GM19372 (cell line): ENCODE data around the gene KRTAP13-1.

Experiments used
- ATAC-seq: cut with Tn5 transposase; IDR thresholded peaks from one replicate; pipeline ENCODE4 v1.9.1; 2021; ENCODE audit warnings: mild to moderate bottlenecking, low read depth, moderate library complexity; ENCODE audit not compliant: unreplicated experiment

The KRTAP13-1 gene, protein sequence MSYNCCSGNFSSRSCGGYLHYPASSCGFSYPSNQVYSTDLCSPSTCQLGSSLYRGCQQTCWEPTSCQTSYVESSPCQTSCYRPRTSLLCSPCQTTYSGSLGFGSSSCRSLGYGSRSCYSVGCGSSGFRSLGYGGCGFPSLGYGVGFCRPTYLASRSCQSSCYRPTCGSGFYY

GRCh38 chr21:30395731-30396130, at the start of gene KRTAP13-1:
Gene KRTAP13-1 (plus strand): TSS chr21:30396031. CDS start chr21:30396087, 56 bp downstream.
- no peak for ATAC-seq

GRCh38 chr21:30348506-30348905, 47.3 kb upstream of the KRTAP13-1 start, which contains the start of gene KRTAP23-1:
Gene KRTAP23-1 (minus strand): TSS chr21:30348606. CDS start chr21:30348606, 0 bp downstream.
- ATAC-seq, result no peak

DNA sequence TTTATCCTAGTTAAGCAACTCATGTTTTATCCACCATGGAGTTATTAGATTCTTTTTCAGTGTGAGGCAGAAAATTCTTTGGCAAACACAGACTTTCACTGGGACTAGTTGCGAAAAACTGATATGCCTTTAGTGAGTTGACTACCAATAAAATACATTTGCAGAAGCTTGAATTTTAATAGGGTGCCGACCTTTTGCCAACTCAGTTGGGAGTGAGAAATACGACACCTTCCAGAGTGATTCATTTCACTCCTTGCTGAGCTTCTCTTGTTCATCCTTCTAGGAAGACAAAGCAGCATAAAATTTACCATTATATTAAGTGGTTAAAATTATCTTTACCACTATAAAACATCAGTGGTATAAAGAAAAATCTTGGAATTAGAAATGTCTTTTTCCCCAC, 46.3 kb upstream of the KRTAP13-1 start:
- no peak for ATAC-seq

DNA sequence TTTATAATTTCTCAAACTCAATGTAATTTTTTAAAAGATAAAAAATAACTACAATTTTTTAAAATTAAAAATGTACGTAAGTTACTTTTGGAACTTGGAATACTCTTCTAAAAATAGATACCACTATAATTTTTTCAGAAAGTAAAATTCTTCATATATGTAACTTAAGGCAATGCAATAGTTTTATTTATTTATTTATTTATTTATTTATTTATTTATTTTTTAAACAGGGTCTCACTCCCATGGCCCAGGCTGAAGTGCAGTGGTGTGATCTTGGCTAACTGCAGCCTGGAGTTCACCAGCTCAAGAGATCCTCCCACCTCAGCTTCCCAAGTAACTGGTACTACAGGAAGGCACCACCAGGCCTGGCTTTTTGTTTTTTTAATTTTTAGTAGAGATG, 44.3 kb upstream of the KRTAP13-1 start:
- ATAC-seq, result no peak

DNA sequence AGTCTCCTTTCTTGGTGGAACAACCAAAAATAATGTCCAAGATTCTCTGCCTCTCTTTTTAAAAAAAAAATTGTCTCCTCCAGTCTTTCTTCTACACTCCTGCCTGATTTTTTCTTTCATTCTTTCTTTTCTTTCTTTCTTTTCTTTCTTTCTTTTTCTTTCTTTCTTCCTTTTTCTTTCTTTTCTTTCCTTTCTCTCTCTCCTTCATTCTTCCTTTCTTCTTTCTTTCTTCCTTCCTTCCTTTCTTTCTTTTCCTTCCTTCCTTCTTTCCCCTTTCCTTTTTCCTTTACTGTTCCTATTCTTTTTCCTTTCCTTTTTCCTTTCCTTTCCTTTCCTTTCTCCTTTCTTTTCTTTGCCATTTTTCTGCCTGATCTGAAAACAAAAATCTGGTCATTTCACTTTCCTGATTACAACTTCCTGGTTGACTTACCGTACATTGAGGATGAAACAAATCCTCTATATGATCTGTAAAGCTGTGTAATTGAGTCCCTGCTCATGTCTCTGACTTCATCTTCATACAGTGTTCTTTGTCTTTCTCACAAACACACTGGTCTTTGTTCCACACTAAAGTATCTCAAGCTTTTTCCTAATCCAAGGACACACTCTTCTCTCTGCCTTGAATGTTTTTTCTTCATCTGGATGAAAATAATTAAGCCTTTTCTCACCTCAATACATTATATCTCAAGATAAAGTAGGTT, 41.4 kb upstream of the KRTAP13-1 start:
- no peak for ATAC-seq

DNA sequence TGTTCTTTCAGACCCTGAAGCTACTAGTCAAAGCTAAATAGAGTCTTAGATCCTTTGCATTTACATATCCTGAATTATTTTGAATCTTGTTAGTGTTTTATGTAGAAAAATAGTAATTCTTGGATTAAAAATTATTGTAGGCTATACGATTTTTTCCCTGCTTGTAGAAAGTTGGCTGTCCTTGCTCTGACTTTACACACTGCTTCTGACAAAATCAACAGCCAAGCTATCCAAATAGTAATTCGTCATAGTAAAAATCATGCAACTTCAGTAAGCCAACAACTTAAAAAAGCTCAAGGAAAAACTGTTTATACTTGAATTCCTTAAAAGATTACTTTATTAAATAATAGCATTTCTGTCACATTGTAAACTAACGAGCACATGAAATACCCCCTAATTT, 39.9 kb upstream of the KRTAP13-1 start:
- no peak for ATAC-seq

DNA sequence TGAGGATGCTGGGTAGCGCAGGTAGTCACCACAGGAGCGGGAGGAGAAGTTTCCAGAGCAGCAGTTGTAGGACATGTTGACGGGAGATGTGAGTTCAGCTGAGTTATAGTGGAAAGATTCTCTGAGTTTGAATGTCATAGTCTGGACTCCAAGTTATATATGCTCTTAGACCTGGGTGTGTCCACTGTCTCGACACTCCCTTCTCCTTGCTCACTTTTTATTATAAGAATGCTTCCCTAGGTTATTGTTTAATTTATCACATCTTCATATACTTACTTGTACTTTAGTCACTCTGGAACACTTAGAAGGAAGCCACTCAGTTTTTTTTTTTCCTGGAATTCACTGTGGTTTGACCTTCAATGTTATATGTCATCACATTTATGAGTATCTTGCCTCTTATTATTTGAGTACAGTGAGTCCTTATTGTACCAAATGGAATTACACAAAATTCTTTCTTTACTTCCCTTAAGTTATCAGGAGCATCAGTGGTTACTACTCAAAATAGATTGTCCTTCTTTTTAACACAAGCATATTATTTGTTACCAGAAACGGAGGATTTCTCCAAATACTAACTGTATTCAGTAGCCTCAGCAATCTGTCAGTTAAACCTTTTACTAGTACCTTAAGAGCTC, 23.6 kb upstream of the KRTAP13-1 start, which contains the start of gene KRTAP13-2:
KRTAP13-2 (minus strand) TSS at position 133 of the 632 bp plus-strand sequence; CDS start at position 75, 58 bp downstream.
- ATAC-seq, result no peak

GRCh38 chr21:30382201-30382600, 13.6 kb upstream of the KRTAP13-1 start:
- ATAC-seq, result no peak

DNA sequence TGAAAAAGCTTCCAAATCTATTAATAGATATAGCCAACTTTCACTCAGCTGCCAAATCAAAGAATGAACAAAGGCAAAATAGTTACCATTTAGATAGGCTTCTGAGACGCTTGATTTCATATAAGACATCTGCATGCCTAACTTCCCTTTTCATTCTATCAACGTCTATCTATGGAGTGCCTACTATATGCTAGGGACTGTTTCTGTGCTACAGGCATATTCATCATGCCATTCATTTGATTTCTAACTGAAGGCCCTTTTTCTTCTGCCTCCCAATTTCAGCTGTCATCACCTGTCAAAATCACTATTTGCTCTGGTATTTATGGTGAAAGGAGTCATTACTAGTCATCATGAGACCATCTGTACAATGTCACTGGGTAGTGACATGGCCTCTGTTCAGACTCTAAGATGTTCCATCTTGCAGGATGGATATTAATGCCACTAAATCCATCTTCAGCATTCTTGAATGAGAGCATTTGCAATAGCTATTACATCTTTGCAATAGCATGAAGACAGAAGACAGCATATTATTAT, 4.3 kb upstream of the KRTAP13-1 start:
- no peak for ATAC-seq

DNA sequence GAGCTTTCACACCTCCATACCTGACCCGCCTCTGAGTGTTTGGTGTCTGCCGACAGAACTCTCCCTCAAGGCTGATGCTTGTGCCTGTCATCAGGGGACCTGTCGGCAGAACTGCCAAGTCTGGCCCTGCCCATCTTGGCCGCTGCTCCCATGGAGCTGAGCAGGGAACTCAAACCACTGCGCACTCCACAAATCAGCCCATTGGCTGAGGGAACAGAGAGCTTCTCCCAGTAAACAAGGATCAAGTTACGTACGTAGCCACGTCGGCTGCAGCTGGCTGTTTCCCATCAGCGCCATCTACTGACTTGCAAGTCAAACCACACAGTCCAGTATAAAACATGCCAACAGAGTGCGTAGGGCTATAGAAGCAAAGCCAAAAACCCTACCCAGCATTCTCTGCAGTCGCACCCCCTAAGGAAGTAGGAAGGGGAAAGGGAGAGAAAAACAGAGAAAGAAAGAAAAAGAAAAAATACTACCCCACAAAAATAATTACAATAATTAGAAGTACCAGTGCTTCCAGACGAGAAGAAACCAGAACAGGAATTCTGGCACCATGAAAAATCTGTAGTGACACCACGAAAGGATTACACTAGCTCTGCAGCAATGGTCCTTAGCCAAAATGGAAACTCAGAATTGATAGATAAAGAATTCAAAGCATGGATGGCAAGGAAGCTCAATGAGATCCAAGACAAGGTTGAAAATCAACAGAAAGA, 13.1 kb downstream of the KRTAP13-1 start:
- no peak for ATAC-seq

GRCh38 chr21:30415993-30416392, 20.2 kb downstream of the KRTAP13-1 start:
- no peak for ATAC-seq

DNA sequence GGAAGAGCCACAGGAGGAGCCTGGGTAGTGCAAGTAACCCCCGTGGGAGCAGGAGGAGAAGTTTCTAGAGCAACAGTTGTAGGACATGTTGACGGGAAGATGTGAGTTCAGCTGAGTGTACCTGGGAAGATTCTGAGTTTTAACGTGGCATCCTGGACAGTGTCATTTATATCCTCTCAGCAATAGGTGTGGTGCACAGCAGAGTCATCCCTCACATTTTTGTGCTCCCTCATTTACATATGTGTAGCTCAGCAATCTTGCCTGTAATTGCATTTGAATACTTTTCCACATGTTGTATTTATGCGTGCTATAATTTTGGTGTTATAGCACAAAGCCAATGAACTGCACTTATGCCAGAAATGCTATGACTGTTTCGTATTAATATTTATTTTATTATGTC, 30.0 kb downstream of the KRTAP13-1 start, which contains the start of gene KRTAP13-3:
KRTAP13-3 (minus strand) TSS at position 101 of the 400 bp plus-strand sequence; CDS start at position 87, 14 bp downstream.
- ATAC-seq, result no peak

GRCh38 chr21:30426731-30427130, 30.9 kb downstream of the KRTAP13-1 start:
- ATAC-seq, result no peak

DNA sequence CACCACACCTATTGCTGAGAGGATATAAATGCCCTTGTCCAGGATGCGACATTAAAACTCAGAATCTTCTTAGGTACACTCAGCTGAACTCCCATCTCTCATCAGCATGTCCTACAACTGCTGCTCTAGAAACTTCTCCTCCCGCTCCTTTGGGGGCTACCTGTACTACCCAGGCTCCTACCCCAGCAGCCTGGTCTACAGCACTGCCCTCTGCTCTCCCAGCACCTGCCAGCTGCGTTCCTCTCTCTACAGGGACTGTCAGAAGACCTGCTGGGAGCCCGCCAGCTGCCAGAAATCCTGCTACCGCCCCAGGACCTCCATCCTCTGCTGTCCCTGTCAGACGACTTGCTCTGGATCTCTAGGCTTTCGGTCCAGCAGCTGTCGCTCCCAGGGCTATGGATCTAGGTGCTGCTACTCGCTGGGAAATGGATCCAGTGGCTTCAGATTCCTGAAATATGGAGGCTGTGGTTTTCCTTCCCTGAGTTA, 34.4 kb downstream of the KRTAP13-1 start, which contains the start of gene KRTAP13-4:
KRTAP13-4 (plus strand) TSS at position 51 of the 486 bp plus-strand sequence; CDS start at position 107, 56 bp downstream.
- no peak for ATAC-seq

DNA sequence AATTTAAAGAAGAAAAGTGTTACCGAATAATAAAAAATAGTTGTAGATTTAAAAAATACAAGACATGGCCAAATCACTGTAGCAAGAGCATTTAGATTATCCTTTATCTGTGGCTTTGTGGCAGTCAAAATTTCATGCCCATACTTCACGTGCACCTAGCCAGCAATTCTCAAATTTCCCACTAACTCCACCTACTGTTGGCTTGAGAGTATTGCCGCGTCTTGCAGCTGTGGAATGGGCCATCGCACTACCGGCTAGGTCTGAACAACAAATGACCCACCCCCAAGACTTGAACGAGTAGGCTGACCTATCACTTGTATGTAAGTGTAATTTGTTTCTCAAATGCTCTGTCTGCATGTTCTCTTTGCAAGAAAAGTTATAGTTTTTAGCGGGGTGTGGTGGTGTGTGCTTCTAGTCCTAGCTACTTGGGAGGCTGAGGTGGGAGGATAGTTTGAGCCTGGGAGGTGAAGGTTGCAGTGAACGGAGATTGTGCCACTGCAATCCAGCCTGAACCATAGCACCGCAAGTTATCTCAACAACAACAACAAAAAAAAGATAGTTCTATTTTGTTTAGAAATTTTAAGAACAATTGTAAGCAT, 38.3 kb downstream of the KRTAP13-1 start:
- ATAC-seq, result no peak

- ATAC-seq, result no peak
These were observed 41.3 kb downstream of the KRTAP13-1 start for GRCh38 chr21:30437010-30437565.

DNA sequence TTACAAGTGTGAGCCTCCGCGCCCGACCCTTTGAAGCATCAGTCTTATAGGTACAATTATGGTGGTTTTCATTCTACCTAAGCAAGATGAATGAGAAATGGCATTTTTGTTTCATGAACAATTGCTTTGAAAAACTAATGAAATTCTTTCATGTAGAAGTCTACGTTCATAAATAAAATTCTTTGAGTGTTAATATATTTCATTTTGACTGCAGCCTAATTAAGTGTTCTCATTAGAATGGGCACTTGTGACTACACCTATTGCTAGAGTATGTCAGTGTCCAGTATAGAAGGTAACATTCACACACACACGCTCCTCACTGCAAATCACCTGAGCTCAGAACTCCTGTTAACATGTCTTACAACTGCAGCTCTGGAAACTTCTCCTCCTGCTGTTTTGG, 44.1 kb downstream of the KRTAP13-1 start, which contains the start of gene KRTAP15-1:
KRTAP15-1 (plus strand) TSS at position 301 of the 400 bp plus-strand sequence; CDS start at position 354, 53 bp downstream.
- no peak for ATAC-seq

DNA sequence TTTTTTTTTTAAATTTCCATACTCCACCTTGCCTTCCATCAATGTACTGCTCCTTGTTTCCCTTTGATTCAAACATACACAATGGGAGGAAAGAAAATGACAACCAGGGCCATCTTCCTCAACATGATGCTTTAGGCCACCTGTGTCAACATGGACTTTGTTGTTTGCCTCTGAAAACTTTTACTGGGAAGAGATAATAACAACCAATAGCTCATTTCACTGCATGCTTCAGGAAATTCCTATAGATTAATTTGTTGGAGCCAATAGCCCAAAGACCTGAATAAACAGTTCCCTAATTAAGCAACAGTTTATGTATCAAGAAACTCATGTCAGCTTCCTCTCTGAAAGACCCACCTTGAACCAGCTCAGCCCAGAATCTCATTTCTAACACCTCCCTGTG, 47.4 kb downstream of the KRTAP13-1 start:
- ATAC-seq, result no peak

DNA sequence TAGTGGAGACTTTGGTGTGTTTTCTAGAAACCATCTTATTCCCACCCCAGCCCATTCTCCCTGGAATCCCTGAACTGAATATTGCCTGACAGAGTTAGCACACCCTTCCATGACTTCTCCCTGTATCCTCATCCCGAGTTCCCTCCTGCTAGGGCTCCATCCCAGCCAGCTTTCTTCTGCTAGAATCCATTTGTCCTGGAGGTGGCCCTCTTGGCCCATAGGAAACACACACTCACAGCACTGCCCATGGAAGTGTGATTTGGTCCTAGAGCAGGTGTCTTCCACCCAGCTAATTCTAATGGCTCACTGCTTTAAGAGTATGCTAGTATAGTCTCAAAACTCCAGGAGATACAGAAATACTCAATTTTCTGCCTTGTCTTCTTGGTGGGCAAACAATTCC, 48.4 kb downstream of the KRTAP13-1 start:
- no peak for ATAC-seq
